OCI-LY3 (cell line): ENCODE data around the gene CCM2L.
A peak's percentile ranks its signal among the peaks of the same experiment; 100 is the strongest.

ENCODE experiments used
- H2AFZ ChIP-seq: fragments of 200-600, 300-600 bp; shearing (Covaris generic); 2 replicates; pipeline ENCODE4 v1.6.0; 2014; ENCODE audit warnings: antibody characterized with exemption, low read depth, low read length
- H3K27ac ChIP-seq: fragments of 200-600, 300-600 bp; sonication (generic); 2 replicates; pipeline ENCODE4 v1.5.1; 2014; ENCODE audit warnings: mild to moderate bottlenecking, low read length, moderate library complexity, mixed read lengths
- H3K27me3 ChIP-seq: fragments of 200-600, 300-600 bp; sonication (generic); 2 replicates; pipeline ENCODE4 v1.6.1; 2014; ENCODE audit warnings: low read depth, low read length, mixed read lengths
- H3K36me3 ChIP-seq: fragments of 200-600, 300-600 bp; sonication (generic); replicated peaks from 2 replicates; pipeline ENCODE3; 2014; ENCODE audit warnings: low read depth, low read length, mixed read lengths
- H3K4me1 ChIP-seq: fragments of 300-600, 200-600 bp; sonication (generic); 2 replicates; pipeline ENCODE4 v1.6.1; 2014; ENCODE audit warnings: low read length, mixed read lengths
- H3K4me2 ChIP-seq: fragments of 200-600, 300-600 bp; sonication (generic); 2 replicates; pipeline ENCODE4 v1.6.1; 2014; ENCODE audit warnings: low read length, mixed read lengths
- H3K4me3 ChIP-seq: fragments of 300-600, 200-600 bp; sonication (generic); 2 replicates; pipeline ENCODE4 v1.5.1; 2014; ENCODE audit warnings: antibody characterized with exemption, mild to moderate bottlenecking, low read length, moderate library complexity
- H3K79me2 ChIP-seq: fragments of 300-600, 200-600 bp; shearing (Covaris generic); 2 replicates; pipeline ENCODE4 v1.6.1; 2014; ENCODE audit warnings: mild to moderate bottlenecking, low read length, mixed read lengths
- H3K9ac ChIP-seq: fragments of 300-600, 200-600 bp; shearing (Covaris generic); 2 replicates; pipeline ENCODE4 v1.6.0; 2014; ENCODE audit warnings: mild to moderate bottlenecking, low read length, moderate library complexity
- H3K9me3 ChIP-seq: fragments of 200-600, 300-600 bp; shearing (Covaris generic); 2 replicates; pipeline ENCODE4 v1.6.1; 2014; ENCODE audit warnings: low read length, mixed read lengths; ENCODE audit not compliant: insufficient read depth
- H4K20me1 ChIP-seq: fragments of 200-600, 300-600 bp; sonication (generic); 2 replicates; pipeline ENCODE4 v1.6.1; 2016; ENCODE audit warnings: low read length, mixed read lengths; ENCODE audit not compliant: insufficient read depth
- EZH2phosphoT487 ChIP-seq: fragments of 200-600 bp; shearing (Covaris generic); IDR thresholded peaks from 2 replicates; pipeline ENCODE4 v1.6.1; 2018; ENCODE audit warnings: antibody characterized with exemption, mixed run types, low read depth
- TF ChIP-seq, protein P1 (sequence below): fragments of 200-600, 300-600 bp; sonication (generic); IDR thresholded peaks from 2 replicates; pipeline ENCODE4 v1.5.1; 2014; ENCODE audit warnings: antibody characterized with exemption, low read length, low read depth

CCM2L gene

DNA sequence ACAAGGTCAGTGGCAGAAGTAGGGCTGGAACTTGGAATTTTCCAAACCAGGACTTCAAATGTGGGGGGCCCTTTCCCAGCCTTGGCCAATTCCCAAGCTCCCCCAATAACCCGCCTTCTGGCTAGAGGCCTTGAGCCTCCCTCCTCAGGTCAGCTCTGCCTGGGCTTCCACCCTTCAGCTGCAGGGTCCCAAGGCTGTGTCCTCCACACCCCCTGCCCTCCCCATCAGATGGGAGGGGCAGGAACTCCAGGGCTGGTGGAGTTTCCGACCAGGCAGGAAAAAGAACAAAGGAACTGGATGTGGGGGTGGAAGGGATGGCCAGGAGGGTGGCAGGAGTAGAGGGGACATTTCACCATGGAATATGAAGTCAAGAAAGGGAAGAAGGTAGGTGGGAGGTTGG lies at the start of gene CCM2L:
TSS of gene CCM2L (plus strand) at position 338 of the 400 bp plus-strand sequence. CDS start at position 355, 17 bp downstream.
- Histone ChIP-seq H3K4me3 (no peak within 1 kb of the TSS), H3K27ac (no peak within 1 kb of the TSS), H4K20me1 (no peaks in the 10 kb centered on the region), H3K9me3 (no peaks in the 10 kb centered on the region), H3K4me1 (no peaks in the 10 kb centered on the region), H3K9ac (no peak within 1 kb of the TSS), H3K27me3 (peaks cover 45% of the 10 kb centered on the region), H3K36me3 (no peaks in the 10 kb centered on the region), H2AFZ (no peak within 1 kb of the TSS), H3K79me2 (no peaks in the 10 kb centered on the region), H3K4me2 (no peak within 1 kb of the TSS)
- TF ChIP-seq, protein P1, sequence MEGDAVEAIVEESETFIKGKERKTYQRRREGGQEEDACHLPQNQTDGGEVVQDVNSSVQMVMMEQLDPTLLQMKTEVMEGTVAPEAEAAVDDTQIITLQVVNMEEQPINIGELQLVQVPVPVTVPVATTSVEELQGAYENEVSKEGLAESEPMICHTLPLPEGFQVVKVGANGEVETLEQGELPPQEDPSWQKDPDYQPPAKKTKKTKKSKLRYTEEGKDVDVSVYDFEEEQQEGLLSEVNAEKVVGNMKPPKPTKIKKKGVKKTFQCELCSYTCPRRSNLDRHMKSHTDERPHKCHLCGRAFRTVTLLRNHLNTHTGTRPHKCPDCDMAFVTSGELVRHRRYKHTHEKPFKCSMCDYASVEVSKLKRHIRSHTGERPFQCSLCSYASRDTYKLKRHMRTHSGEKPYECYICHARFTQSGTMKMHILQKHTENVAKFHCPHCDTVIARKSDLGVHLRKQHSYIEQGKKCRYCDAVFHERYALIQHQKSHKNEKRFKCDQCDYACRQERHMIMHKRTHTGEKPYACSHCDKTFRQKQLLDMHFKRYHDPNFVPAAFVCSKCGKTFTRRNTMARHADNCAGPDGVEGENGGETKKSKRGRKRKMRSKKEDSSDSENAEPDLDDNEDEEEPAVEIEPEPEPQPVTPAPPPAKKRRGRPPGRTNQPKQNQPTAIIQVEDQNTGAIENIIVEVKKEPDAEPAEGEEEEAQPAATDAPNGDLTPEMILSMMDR = no peak
- TF ChIP-seq EZH2phosphoT487 = no peak

DNA sequence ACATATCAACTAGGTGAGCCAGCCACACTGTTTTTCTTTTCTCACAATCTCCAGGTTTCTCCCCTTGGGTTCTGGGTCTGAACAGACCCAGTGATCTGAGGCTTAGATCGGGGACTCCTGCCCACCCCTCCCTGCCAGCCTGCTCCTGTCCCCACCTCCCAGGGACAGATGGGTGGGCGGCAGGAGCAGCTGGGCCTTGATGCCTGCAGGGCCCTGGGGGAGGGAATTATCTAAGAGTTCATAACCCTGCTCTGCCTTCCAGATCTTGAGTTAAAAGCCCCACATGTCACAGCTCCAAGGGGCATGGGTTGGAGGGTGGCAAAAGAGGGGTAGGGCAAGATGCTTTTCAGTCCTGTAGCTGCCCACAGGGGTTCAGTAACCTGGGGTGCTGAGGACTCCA lies 47.5 kb upstream of the CCM2L start:
- no peak overlapping the region for H3K27ac ChIP-seq
- TF ChIP-seq, protein P1 = no peak
- H3K9me3 ChIP-seq = no peaks in the 10 kb centered on the region
- H3K79me2 ChIP-seq = no peaks in the 10 kb centered on the region
- peaks cover 49% of the 10 kb centered on the region for H3K27me3 ChIP-seq
- no peak overlapping the region for H3K4me2 ChIP-seq
- no peak overlapping the region for H3K4me3 ChIP-seq
- H3K36me3 ChIP-seq = no peaks in the 10 kb centered on the region
- peaks cover 3% of the 10 kb centered on the region for H3K4me1 ChIP-seq
- no peak overlapping the region for H3K9ac ChIP-seq
- no peak overlapping the region for H2AFZ ChIP-seq
- no peaks in the 10 kb centered on the region for H4K20me1 ChIP-seq

- H3K79me2 ChIP-seq = no peaks in the 10 kb centered on the region
- peaks cover 4% of the 10 kb centered on the region; the same call in 1 of the 2 replicates for H4K20me1 ChIP-seq
- H3K9ac ChIP-seq = no peak overlapping the region
- no peak overlapping the region for H3K27ac ChIP-seq
- TF ChIP-seq EZH2phosphoT487 = no peak
- TF ChIP-seq, protein P1 = no peak
- no peak overlapping the region for H3K4me2 ChIP-seq
- H3K27me3 ChIP-seq = peaks cover 51% of the 10 kb centered on the region
- no peak overlapping the region for H2AFZ ChIP-seq
- no peaks in the 10 kb centered on the region for H3K9me3 ChIP-seq
- no peaks in the 10 kb centered on the region for H3K36me3 ChIP-seq
- H3K4me1 ChIP-seq = no peaks in the 10 kb centered on the region
- no peak overlapping the region for H3K4me3 ChIP-seq
Measured at GRCh38 chr20:31963889-31964288, 46.3 kb upstream of the CCM2L start.

- H2AFZ ChIP-seq = no peak overlapping the region
- H3K27ac ChIP-seq = no peak overlapping the region
- H3K27me3 ChIP-seq = peaks cover 68% of the 10 kb centered on the region
- H3K4me3 ChIP-seq = peak overlapping the region; percentile 37
- TF ChIP-seq EZH2phosphoT487 = no peak
- TF ChIP-seq, protein P1 = no peak
- peaks cover 9% of the 10 kb centered on the region for H4K20me1 ChIP-seq
- no peaks in the 10 kb centered on the region for H3K4me1 ChIP-seq
- no peaks in the 10 kb centered on the region for H3K79me2 ChIP-seq
- peak overlapping the region; percentile 67 for H3K4me2 ChIP-seq
- no peaks in the 10 kb centered on the region for H3K36me3 ChIP-seq
- no peak overlapping the region for H3K9ac ChIP-seq
- H3K9me3 ChIP-seq = no peaks in the 10 kb centered on the region
Measured at GRCh38 chr20:31966991-31967655, 43.1 kb upstream of the CCM2L start.
